Measurements from ENCODE around the gene CGN. TPM values are rescaled to one million over a fixed set of nuclear protein-coding genes. Genes with fewer than 3 reads are reported as not detected.

Gene CGN
- total RNA-seq (2022) (147 TPM in 2 replicates), Bru-seq, nascent RNA (percentile 91 among the genes with signal in this experiment), BruChase-seq, experiment 1, labeled RNA remaining after a 2-hour chase (percentile 91 among the genes with signal in this experiment), BruChase-seq, experiment 2, labeled RNA remaining after a 6-hour chase (percentile 94 among the genes with signal in this experiment)
- long read RNA-seq, full-length matches to known transcripts, result 69 of 157 reads
- long read RNA-seq, partial matches to known transcripts, result 48 of 157 reads
- long read RNA-seq, other reads (novel, unspliced or antisense), result 40 of 157 reads

GRCh38 chr1:151510957-151511635 is at the start of gene CGN:
CGN (plus strand) TSS chr1:151511387; CDS start chr1:151518520, 7,133 bp downstream.
- Mint-ChIP-seq H3K27ac (ENCODE audit: unreplicated experiment) (peak within 1 kb of the TSS; percentile 94), H3K36me3 (ENCODE audit: insufficient read depth, unreplicated experiment) (peaks cover 44% of the 10 kb centered on the region), H3K4me1 (ENCODE audit: low read depth, unreplicated experiment) (peaks cover 34% of the 10 kb centered on the region), H3K9me3 (ENCODE audit: unreplicated experiment) (no peaks in the 10 kb centered on the region), H3K4me3 (ENCODE audit: unreplicated experiment) (peak within 1 kb of the TSS; percentile 96), H3K27me3 (ENCODE audit: insufficient read depth, unreplicated experiment) (no peaks in the 10 kb centered on the region)
- Histone ChIP-seq H3K27me3 (replicated peaks; ENCODE audit: control insufficient read depth, insufficient read depth, low read length) (no peaks in the 10 kb centered on the region), H3K4me1 (peaks cover 33% of the 10 kb centered on the region), H3K4me3 (ENCODE audit: low read depth, low read length) (peak within 1 kb of the TSS; percentile 82), H3K9me3 (no peaks in the 10 kb centered on the region), H3K36me3 (ENCODE audit: control insufficient read depth, insufficient read depth, low read length) (0 out of 2 replicates have a peak, but pooled peaks cover 2% of the 10 kb centered on the region)
- TF ChIP-seq CTCF (IDR thresholded peaks at IDR 0.05; ENCODE audit: insufficient read depth in 1 of 2, low read depth in 1 of 2, low read length in 1 of 2, severe bottlenecking in 1 of 2, unreplicated experiment in 1 of 2), result no peak
- ChIA-PET CTCF (interaction anchor here (0.6 to 1.2 kb wide), 5 partner anchors 12 to 67 kb away, joined by 3 to 4 read pairs (median 3); partner anchors contain the start of genes POGZ and TUFT1), POLR2A (interaction anchor here (0.6 to 2.8 kb wide), 19 partner anchors 9 to 482 kb away, joined by 3 to 46 read pairs (median 5); partner anchors contain the start of genes PI4KB, POGZ, SNX27 and TUFT1)
- BruUV-seq (replicated peaks), result no TSS peak
- intact Hi-C loops (cut with micrococcal nuclease; ENCODE audit: unreplicated experiment), result loop anchor here (1.0 to 5.0 kb wide), 4 partner anchors 38 to 314 kb away; partner anchors contain the start of genes PIP5K1A and ZNF687
- DNase-seq, result peak; percentile 97 to 98

DNA sequence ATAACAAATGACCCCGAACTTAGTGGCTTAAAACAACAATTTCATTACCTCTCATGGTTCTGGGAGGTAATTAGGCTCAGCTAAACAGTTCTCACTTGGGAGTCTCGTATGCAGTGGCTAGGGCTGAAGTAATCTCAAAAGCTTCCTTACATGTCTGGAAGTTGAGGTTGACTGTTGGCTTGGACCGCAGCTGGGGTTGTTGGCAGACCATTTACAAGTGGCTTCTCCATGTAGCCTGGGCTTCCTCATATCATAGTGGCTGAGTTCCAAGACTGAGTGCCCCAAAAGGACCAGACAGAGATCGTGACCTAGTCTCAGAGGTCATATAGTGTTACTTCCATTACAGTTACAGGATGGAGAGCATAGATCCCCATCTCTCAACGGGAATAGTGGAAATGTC is 49.5 kb upstream of the CGN start:
- peaks cover 17% of the 10 kb centered on the region for H3K4me1 ChIP-seq
- Mint-ChIP-seq H3K36me3 (ENCODE audit: insufficient read depth, unreplicated experiment) (peaks cover 7% of the 10 kb centered on the region), H3K4me3 (ENCODE audit: unreplicated experiment) (no peak overlapping the region), H3K9me3 (ENCODE audit: unreplicated experiment) (no peaks in the 10 kb centered on the region), H3K27me3 (ENCODE audit: insufficient read depth, unreplicated experiment) (no peaks in the 10 kb centered on the region), H3K27ac (ENCODE audit: unreplicated experiment) (no peak overlapping the region), H3K4me1 (ENCODE audit: low read depth, unreplicated experiment) (peaks cover 7% of the 10 kb centered on the region)
- no peak overlapping the region for H3K4me3 ChIP-seq (ENCODE audit: low read depth, low read length)
- ChIA-PET CTCF (no interaction called here), POLR2A (no interaction called here)
- BruUV-seq (replicated peaks), result no TSS peak
- no peak for TF ChIP-seq CTCF (IDR thresholded peaks at IDR 0.05; ENCODE audit: insufficient read depth in 1 of 2, low read depth in 1 of 2, low read length in 1 of 2, severe bottlenecking in 1 of 2, unreplicated experiment in 1 of 2)
- intact Hi-C loops (cut with micrococcal nuclease; ENCODE audit: unreplicated experiment), result no loop called here
- no peaks in the 10 kb centered on the region for H3K27me3 ChIP-seq (replicated peaks; ENCODE audit: control insufficient read depth, insufficient read depth, low read length)
- H3K9me3 ChIP-seq, result no peaks in the 10 kb centered on the region
- DNase-seq, result no peak
- no peaks in the 10 kb centered on the region for H3K36me3 ChIP-seq (ENCODE audit: control insufficient read depth, insufficient read depth, low read length)

DNA sequence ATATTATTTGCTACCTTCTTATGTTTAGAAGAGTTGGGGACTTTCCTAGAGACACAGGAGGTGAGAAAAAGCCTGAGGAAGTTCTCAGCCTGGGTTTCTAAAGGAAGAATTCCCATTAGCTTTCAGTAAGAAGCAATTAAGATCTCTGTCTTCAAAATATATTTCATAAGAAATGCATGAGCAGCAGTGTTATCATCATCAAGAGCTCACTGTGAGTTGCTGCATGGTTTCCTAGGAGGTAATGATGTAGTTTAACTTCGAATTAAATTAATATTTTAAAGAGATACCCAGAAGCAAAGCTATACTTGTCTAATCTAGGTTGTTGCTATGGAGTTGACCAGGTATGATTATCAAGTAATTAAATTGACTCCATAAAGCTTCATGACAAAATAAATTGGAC is 46.2 kb upstream of the CGN start:
- peaks cover 7% of the 10 kb centered on the region for H3K4me1 Mint-ChIP-seq (ENCODE audit: low read depth, unreplicated experiment)
- H3K27me3 ChIP-seq (replicated peaks; ENCODE audit: control insufficient read depth, insufficient read depth, low read length), result no peaks in the 10 kb centered on the region
- H3K4me3 ChIP-seq (ENCODE audit: low read depth, low read length), result no peak overlapping the region
- no peak overlapping the region for H3K27ac Mint-ChIP-seq (ENCODE audit: unreplicated experiment)
- ChIA-PET POLR2A (interaction anchor here (0.6 kb wide), 1 partner anchor 23 kb away, joined by 3 read pairs; no protein-coding TSS in a partner anchor), CTCF (interaction anchor here (0.7 kb wide), 1 partner anchor 77 kb away, joined by 11 read pairs; no protein-coding TSS in a partner anchor)
- BruUV-seq (replicated peaks), result no TSS peak
- peaks cover 7% of the 10 kb centered on the region; the same call in 1 of the 2 replicates for H3K4me1 ChIP-seq
- H3K27me3 Mint-ChIP-seq (ENCODE audit: insufficient read depth, unreplicated experiment), result no peaks in the 10 kb centered on the region
- no peaks in the 10 kb centered on the region for H3K36me3 ChIP-seq (ENCODE audit: control insufficient read depth, insufficient read depth, low read length)
- no peaks in the 10 kb centered on the region for H3K9me3 Mint-ChIP-seq (ENCODE audit: unreplicated experiment)
- no peaks in the 10 kb centered on the region for H3K9me3 ChIP-seq
- intact Hi-C loops (cut with micrococcal nuclease; ENCODE audit: unreplicated experiment), result no loop called here
- H3K4me3 Mint-ChIP-seq (ENCODE audit: unreplicated experiment), result no peak overlapping the region
- H3K36me3 Mint-ChIP-seq (ENCODE audit: insufficient read depth, unreplicated experiment), result no peaks in the 10 kb centered on the region
- TF ChIP-seq CTCF (IDR thresholded peaks at IDR 0.05; ENCODE audit: insufficient read depth in 1 of 2, low read depth in 1 of 2, low read length in 1 of 2, severe bottlenecking in 1 of 2, unreplicated experiment in 1 of 2), result no peak
- DNase-seq, result no peak

Data from Caco-2 (cell line).